Suppressor macrophage treated with lipopolysaccharide for 1 hour (primary cell): ENCODE results near the gene CDKN2A.

Source experiments
- DNase-seq, 3 donors: peaks; one replicate each; pipeline ENCODE4 v3.0.0-alpha.2; 2020 to 2022

The CDKN2A gene

DNA sequence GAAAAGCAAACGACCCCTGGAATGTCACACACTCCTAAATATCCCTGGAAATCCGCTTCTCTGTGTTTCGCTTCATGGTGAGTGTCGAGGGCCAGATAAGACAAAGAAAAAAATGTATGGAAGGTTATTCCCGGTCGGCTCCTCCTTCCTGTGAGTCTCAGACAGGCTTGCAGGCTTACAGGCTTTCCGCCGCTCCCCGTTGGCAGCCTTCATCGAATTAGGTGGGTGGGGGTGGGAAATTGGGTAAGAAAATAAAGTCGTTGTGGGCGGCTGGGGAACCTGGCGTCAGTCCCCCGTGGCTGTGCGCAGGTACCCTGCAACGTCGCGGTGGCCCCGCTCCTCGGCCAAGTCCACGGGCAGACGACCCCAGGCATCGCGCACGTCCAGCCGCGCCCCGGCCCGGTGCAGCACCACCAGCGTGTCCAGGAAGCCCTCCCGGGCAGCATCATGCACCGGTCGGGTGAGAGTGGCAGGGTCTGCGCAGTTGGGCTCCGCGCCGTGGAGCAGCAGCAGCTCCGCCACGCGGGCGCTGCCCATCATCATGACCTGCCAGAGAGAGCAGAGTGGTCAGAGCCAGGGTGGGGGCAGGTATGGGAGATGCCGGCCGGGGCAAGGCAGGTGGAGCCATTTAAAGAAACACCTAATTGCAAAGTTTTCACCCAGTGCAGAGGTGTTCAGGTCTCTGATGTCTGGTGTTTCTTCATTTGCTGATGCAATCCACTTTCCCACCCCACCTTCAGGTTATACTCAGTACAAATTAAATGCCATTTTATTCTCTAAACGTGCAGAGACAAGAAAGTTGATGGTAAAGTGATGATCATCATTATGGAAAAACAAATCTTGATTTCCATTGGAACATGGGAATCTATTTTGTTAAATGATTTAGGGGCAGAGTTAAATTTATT is 11.8 kb upstream of the CDKN2A start:
- DNase-seq: peak in 2 of 3 donors; percentile 10

DNA sequence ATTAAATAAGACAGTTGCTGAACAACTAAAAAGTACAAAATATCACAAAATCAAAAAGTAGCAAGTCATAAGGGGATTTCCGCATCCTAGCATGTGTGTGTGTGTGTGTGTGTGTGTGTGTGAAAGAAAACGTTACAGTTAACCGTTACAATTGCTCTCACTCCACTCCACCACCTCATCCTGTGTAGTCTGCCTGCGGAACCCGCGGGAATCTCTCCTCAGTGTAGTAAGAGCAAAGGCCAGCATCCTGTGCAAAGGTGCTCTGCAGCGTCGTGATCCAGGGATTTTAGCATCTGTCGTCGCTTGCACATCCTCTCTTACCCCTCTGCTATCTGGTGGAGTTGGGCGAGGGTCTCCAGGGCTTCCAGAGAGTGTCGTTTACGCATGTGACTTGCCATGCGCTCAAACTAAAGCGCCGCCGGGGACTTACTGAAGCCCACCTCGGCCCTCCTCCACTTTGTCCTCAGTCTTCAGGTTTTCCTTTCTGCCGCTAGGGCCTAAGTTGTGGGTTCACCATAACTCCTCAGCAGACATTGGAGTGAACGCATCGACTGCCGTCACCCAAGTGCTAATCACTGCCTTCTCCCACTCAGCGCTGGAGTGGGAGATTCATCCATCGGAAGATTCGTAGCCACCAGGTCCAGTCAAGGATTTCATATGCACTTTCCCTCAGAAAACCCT is 11.0 kb upstream of the CDKN2A start:
- DNase-seq: peak; percentile 53 to 64 (median 59)

DNA sequence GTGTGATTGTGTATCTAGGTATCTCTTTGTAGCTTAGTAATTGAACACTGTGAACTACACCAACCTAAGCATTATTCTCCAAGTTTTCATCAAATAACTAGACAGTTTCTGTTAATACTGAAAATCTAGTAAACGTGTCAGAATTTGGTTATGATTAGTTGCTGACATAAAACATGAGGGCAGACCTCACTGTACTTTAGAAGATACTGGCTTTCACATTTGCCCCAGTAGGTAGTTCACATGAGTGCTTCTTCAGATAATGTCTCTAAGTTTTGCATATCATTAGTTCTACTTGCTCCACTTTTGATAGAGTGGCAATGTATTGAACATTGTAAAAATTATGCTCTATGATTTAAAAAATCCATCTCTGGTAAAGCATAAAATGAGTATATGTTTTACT is 7.8 kb upstream of the CDKN2A start:
- no peak for DNase-seq

DNA sequence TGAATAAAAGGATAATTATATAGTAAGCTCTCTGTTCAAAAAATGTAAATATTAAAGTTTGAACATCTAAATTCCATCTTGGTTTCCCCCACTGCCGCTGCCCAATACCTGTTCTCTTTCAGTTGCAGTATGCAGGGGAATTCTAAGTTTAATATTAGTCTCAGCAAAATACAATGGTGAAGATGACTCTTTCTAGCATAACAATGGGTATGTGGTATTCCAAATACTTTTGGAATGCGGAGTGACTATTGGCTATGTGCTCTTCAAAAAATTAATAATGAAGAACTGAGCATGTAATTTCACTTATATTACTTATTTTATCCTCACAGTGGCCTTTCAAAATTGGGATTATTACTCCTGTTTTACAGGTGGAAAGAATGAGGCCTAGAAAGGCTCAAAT is 3.8 kb upstream of the CDKN2A start:
- DNase-seq: no peak

DNA sequence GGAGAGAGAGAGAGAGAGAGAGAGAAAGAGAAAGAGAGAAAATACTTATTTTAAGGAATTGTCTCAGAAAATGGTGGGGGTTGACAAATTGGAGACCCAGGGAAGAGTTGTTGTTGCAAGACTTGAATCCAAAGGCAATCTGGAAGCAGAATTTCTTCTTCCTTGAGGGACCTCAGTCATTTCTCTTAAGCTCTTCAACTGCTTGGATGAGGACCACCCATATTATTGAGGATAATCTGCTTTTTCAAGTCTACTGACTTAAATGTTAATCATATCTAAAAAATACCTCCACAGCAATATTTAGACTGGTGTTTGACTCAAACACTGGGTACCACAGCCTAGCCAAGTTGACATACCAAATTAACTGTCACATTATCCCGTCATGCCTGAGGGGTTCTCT is 3.3 kb upstream of the CDKN2A start:
- no peak for DNase-seq

DNA sequence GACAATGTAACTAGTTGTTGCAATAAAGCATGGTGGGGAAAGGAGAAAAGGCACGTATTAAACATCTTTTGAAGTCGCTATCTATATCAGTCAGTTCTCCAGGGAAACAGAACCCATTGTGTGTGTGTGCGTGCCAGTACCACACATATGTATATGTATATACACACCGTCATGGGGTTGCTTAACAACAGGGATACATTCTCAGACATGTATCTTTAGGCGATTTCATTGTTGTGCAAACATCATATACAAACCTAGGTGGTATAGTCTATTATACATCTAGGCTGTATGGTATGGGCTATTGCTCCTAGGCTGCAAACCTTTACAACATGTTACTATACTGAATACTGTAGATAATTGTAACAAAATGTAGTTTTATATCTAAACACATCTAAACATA is 2.7 kb upstream of the CDKN2A start:
- no peak for DNase-seq

DNA sequence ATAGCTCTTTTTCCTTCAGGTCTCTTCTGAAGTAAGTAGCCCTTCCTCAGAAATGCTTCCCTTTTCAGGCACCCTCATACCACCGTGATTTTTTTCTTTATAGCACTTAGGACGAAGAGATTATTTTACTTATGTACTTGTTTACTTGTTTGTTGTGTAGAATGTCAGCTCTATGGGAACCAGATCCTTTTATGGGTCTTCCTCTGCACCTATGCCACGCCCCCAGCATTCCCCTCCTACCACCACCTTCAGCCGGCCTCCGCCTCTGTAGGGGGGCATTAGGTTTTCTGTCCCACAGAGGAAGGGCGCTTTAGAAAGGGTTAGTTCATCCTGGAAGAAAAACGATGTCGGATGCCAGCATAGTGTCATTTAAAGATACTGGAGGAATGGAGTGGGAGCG is 2.2 kb upstream of the CDKN2A start:
- DNase-seq: no peak

- peak; percentile 66 to 82 (median 75) for DNase-seq
These were observed 1.6 kb upstream of the CDKN2A start for GRCh38 chr9:21995666-21996398.

DNA sequence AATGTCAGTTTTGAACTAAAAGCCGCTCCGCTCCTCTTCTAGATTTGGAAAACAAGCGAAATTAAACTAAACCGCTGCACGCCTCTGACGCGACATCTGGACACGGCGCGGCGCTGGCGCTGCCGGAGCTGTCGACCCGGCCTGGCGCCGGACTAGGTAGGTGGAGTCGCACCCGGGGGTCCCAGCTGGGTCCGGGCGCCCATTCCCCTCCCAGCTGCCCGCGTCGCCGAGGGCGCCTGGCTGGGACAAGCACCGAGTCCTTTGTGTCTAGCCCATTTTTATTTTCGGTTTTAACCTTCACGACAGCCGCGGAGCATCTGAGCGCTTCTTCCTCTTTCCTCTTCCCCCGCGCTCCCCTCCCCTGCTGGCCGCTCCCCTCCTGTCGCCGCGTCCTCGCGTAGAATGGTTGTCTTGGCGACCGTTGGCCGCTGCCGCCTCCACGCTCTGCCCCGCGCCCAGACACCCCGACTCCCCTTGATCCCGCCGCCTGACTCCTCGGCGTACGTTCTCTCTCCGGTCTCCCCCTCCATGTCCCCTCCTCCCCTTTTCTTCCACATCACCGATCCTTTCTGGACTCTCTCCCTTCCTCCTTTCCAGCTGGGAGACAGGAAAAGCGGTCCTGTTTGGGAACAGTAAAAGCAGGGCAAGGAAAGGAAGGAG is 944 bp upstream of the CDKN2A start:
- DNase-seq: peak; percentile 96

- peak; percentile 60 to 78 (median 64) for DNase-seq
These were observed 389 bp upstream of the CDKN2A start, which contains the start of gene CDKN2B-AS1 for GRCh38 chr9:21994556-21995005. Gene CDKN2B-AS1 (plus strand): TSS chr9:21994791.

DNA sequence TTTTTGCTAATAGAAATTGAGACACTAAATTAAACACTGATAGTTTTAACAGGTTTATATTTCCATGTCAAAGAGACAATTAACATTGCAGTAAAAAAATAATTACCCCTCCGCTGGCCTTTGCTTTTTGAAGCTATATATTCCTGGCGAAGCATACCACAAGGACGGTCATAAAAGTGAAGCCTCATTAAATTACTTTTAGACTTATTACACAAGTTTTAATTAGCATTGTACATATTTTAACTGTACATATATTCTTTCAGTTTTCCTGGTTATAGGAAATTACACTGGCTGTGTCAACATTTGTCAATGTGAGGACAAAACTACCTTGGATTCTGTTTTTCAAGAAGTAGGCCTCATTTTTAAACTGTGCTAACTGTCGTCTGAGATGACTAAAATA is 1.2 kb downstream of the CDKN2A start:
- no peak for DNase-seq

DNA sequence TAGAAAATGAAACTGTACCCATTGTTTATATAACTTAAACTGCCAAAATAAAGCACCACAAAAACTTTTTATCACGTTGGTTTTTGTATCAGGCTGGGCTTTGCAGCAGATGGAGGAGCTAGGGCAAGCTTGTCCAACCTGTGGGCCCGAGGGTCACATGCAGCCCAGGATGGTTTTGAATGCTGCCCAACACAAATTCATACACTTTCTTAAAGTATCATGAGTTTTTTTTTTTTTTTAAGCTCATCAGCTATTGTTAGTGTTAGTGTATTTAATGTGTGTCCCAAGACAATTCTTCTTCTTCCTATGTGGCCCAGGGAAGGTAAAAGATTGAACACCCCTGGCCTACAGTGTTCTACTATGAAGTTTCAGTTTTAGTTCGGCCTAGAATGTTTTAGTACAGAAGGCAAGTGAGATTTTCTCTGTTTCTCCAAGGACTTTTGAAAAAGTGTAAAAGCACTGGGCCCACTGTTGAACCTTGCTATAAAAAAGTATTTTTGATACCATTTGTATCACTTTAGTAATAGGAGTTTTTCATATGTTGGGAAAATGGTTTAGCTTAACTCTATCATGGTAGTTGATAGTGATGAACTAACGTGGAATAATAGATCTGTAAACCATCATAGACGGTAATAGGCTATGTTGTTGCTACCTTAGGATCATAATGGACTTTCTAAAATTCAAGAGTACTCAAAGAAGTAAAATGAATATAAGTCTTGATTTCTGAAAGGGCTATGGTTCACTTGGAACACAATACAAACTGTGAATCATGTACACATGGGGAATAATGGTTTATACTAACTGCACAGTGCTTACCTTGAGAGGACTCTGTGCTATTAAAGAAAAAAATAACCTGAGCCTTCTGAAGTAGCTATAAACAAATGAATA is 2.9 kb downstream of the CDKN2A start:
- DNase-seq: no peak

DNA sequence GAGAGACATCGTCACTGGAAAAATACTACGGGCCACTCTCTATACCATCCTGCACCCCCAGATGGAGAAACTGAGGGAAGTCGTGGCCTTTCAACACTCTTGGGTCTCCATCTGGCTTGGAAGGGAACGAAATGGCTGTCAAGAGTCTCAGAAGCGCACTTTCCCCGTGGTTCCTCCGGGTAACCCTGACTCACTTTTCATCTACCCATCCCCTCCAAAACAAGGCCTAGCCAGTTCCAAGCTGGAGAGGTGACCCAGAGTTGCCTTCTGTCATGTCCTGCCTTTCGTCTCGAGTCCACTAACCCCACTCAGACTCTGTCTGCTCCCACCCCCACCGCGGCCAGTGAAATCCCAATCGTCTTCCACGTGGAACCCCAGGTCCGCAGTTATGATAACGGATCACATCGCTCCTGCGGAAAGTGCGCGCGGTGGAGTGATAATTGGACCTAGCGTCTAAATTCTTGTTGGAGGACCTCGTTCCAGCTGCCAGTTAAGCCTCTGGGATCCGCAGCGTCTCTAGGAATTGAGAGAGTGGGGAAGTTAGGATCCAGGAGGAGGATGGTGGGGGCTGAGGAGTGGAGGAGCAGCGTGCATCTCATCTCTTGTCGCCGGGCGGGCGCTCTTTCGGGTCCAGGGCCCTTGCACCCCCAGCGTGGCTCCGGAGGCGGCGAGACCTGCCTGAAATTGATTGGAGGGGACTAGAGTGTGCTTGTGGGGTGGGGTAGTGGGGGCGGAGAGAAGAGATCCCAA is 4.6 kb downstream of the CDKN2A start:
- DNase-seq: no peak

GRCh38 chr9:21988056-21988990 is 5.9 kb downstream of the CDKN2A start:
- DNase-seq: no peak

GRCh38 chr9:21985964-21986667 is 8.1 kb downstream of the CDKN2A start:
- DNase-seq: no peak

DNA sequence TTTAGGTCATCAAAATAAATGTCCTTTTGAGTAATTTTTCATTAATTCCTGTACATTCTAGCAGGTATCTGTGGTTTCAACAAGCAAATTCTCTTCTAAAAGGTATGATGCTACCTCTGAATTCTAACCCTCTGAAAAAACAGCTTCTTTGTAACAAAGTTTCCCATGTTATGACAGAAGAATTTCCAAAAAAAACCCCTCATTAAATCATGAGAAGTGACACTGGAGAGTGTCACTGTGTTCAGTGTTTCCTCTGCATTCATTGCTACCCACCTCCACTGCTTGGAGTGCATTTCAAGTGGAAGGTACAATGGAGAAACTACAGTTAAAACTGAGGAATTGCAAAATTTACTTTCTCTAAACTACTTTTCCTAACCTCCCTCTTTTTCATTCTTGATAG is 10.1 kb downstream of the CDKN2A start:
- DNase-seq: peak; percentile 70 to 93 (median 83)

- DNase-seq: peak; percentile 80 to 97 (median 93)
These were observed 10.6 kb downstream of the CDKN2A start for GRCh38 chr9:21983561-21983935.

GRCh38 chr9:21982861-21983560 is 11.2 kb downstream of the CDKN2A start:
- peak in 1 of 3 donors; percentile 54 for DNase-seq
